Aorta (tissue), 5 donors: ENCODE data around the gene RSAD1. TPM values are rescaled to one million over a fixed set of nuclear protein-coding genes. Genes with fewer than 3 reads are reported as not detected.

Experiments used
- ATAC-seq: fragments of 200-7000 bp; cut with Tn5 transposase; one replicate; pipeline ENCODE4 v1.9.1; 2022; ENCODE audit warnings: moderate library complexity; ENCODE audit not compliant: low FRiP score
- DNase-seq, 2 donors: peaks; one replicate each; pipeline ENCODE4 v3.0.0-alpha.2; 2020
- H3K27ac ChIP-seq, 2 donors: one replicate each; pipeline ENCODE4 v1.5.1; 2013; ENCODE audit warnings: low read length in 2 of 2, mild to moderate bottlenecking in 2 of 2, moderate library complexity in 2 of 2, control low read depth in 1 of 2, inconsistent platforms in 1 of 2, low read depth in 1 of 2
- H3K27me3 ChIP-seq, 2 donors: one replicate each; pipeline ENCODE4 v1.6.1; 2013; ENCODE audit warnings: control low read depth in 1 of 2, low read length in 1 of 2, mild to moderate bottlenecking in 1 of 2, moderate library complexity in 1 of 2; ENCODE audit not compliant: insufficient read depth in 2 of 2, control insufficient read depth in 1 of 2
- H3K36me3 ChIP-seq, 2 donors: one replicate each; pipeline ENCODE4 v1.6.1; 2013; ENCODE audit warnings: control low read depth in 1 of 2, low read length in 1 of 2, mild to moderate bottlenecking in 1 of 2; ENCODE audit not compliant: insufficient read depth in 2 of 2, control insufficient read depth in 1 of 2
- H3K4me1 ChIP-seq, 2 donors: one replicate each; pipeline ENCODE4 v1.6.1; 2013; ENCODE audit warnings: low read length in 2 of 2, control low read depth in 1 of 2, mild to moderate bottlenecking in 1 of 2, moderate library complexity in 1 of 2; ENCODE audit not compliant: insufficient read depth in 2 of 2, control insufficient read depth in 1 of 2
- H3K4me3 ChIP-seq, 2 donors: one replicate each; pipeline ENCODE4 v1.5.1; 2013; ENCODE audit warnings: low read length in 2 of 2, control low read depth in 1 of 2, mild to moderate bottlenecking in 1 of 2
- H3K9me3 ChIP-seq: one replicate; pipeline ENCODE4 v1.6.1; 2013; ENCODE audit warnings: mild to moderate bottlenecking, low read length; ENCODE audit not compliant: control insufficient read depth
- WGBS, 2 donors: extraction: QIAGEN DNeasy Blood & Tissue Kit; methylation state at CpG; one replicate each; pipeline ENCODE4 v1.1.7; 2013; 5-methylcytosine and 5-hydroxymethylcytosine counted together
- intact Hi-C, 2 donors: fragments of 100-400 bp; cut with DNase I; formaldehyde crosslinking; loops; one replicate each; pipeline versions ENCODE4 v1.14.2 to v1.15.0; 2022
- polyA plus RNA-seq, 2 donors: library from polyadenylated mRNA; stranded (reverse); fragments of 200-250 nt; gene quantifications; one replicate each; pipeline ENCODE4 v1.2.3, GENCODE V29; 2013
- total RNA-seq, 2 donors: library from RNA; stranded (reverse); fragmentation: NEBNext Ultra II Directional; extraction: Animal tissue kit (Norgen Biotek cat#: 25700); gene quantifications; one replicate each; pipeline ENCODE4 v1.2.1, GENCODE V29; 2021
- donor health status: healthy with polysubstance abuse.
- donor health status: Bipolar disorder and iron deficiency.
- donor health status: DM: no; HTN: no; CAD: no.
- donor health status: DM: no; HTN: no; CAD: no.
- donor health status: DM: yes; HTN: yes; CAD: no.

Gene RSAD1
- total and polyA plus RNA-seq, 4 donors, result 12.1 to 42.3 (median 35.7) TPM

- H3K36me3 ChIP-seq, result no peaks in the 10 kb centered on the region
- no peak for DNase-seq
- WGBS, 2 donors, result 81 to 90% methylated on average over 6 to 8 of the region's 8 CpGs
Measured at GRCh38 chr17:50492214-50492613, 13.6 kb downstream of the RSAD1 start.

GRCh38 chr17:50493744-50494143, 15.1 kb downstream of the RSAD1 start:
- ATAC-seq, result no peak
- intact Hi-C loops, result no loop called here
- WGBS, 2 donors, result 33 to 43% methylated on average over 3 of the region's 3 CpGs

More at GRCh38 chr17:50492214-50492613, 13.6 kb downstream of the RSAD1 start:
- Histone ChIP-seq H3K27me3 (no peaks in the 10 kb centered on the region), H3K27ac (no peak overlapping the region), H3K4me3 (no peak overlapping the region), H3K9me3 (no peaks in the 10 kb centered on the region), H3K4me1 (no peaks in the 10 kb centered on the region)
- ATAC-seq, result no peak
- intact Hi-C loops, result no loop called here

GRCh38 chr17:50495217-50495823, 16.7 kb downstream of the RSAD1 start:
- DNase-seq (peak; percentile 9 to 48), ATAC-seq (no peak)
- 81% methylated on average over 8 of the region's 8 CpGs for WGBS, 2 donors
- Histone ChIP-seq H3K4me3 (no peak overlapping the region), H3K36me3 (no peaks in the 10 kb centered on the region), H3K27me3 (no peaks in the 10 kb centered on the region), H3K4me1 (no peaks in the 10 kb centered on the region), H3K27ac (no peak overlapping the region), H3K9me3 (no peaks in the 10 kb centered on the region)
- intact Hi-C loops, result no loop called here

More at GRCh38 chr17:50493744-50494143, 15.1 kb downstream of the RSAD1 start:
- DNase-seq, result no peak
- Histone ChIP-seq H3K4me3 (no peak overlapping the region), H3K27ac (no peak overlapping the region), H3K9me3 (no peaks in the 10 kb centered on the region), H3K27me3 (no peaks in the 10 kb centered on the region), H3K4me1 (no peaks in the 10 kb centered on the region), H3K36me3 (no peaks in the 10 kb centered on the region)

GRCh38 chr17:50495918-50496317, 17.3 kb downstream of the RSAD1 start:
- no peaks in the 10 kb centered on the region for H3K9me3 ChIP-seq
- no peaks in the 10 kb centered on the region for H3K4me1 ChIP-seq
- H3K4me3 ChIP-seq, result no peak overlapping the region
- intact Hi-C loops, result no loop called here
- WGBS, 2 donors, result 88 to 91% methylated on average over 8 of the region's 8 CpGs
- DNase-seq, result peak in 1 of 2 donors; percentile 19
- H3K36me3 ChIP-seq, result no peaks in the 10 kb centered on the region
- ATAC-seq, result no peak
- no peaks in the 10 kb centered on the region for H3K27me3 ChIP-seq
- no peak overlapping the region for H3K27ac ChIP-seq

- Histone ChIP-seq H3K27me3 (no peaks in the 10 kb centered on the region), H3K27ac (no peak overlapping the region), H3K4me1 (no peaks in the 10 kb centered on the region), H3K36me3 (no peaks in the 10 kb centered on the region), H3K4me3 (no peak overlapping the region), H3K9me3 (no peaks in the 10 kb centered on the region)
- WGBS, 2 donors, result 78 to 82% methylated on average over 7 of the region's 7 CpGs
- DNase-seq, result peak in 1 of 2 donors; percentile 42
- intact Hi-C loops, result no loop called here
- ATAC-seq, result no peak
Measured at GRCh38 chr17:50498021-50498874, 19.6 kb downstream of the RSAD1 start.

- H3K9me3 ChIP-seq, result no peaks in the 10 kb centered on the region
- H3K4me1 ChIP-seq, result no peaks in the 10 kb centered on the region
- intact Hi-C loops, result no loop called here
- no peak overlapping the region for H3K4me3 ChIP-seq
- no peak overlapping the region for H3K27ac ChIP-seq
- ATAC-seq, result no peak
- DNase-seq, result no peak
- H3K27me3 ChIP-seq, result no peaks in the 10 kb centered on the region
- no peaks in the 10 kb centered on the region for H3K36me3 ChIP-seq
Measured at GRCh38 chr17:50499270-50499669, 20.6 kb downstream of the RSAD1 start.

- ATAC-seq (no peak), DNase-seq (no peak)
- Histone ChIP-seq H3K4me3 (no peak overlapping the region), H3K27ac (no peak overlapping the region), H3K36me3 (no peaks in the 10 kb centered on the region), H3K9me3 (no peaks in the 10 kb centered on the region), H3K27me3 (no peaks in the 10 kb centered on the region), H3K4me1 (no peaks in the 10 kb centered on the region)
- WGBS, 2 donors, result 95 to 96% methylated on average over 2 of the region's 2 CpGs
- intact Hi-C loops, result no loop called here
Measured at GRCh38 chr17:50499721-50500120, 21.1 kb downstream of the RSAD1 start.

GRCh38 chr17:50501054-50501453, 22.4 kb downstream of the RSAD1 start:
- Histone ChIP-seq H3K27me3 (no peaks in the 10 kb centered on the region), H3K4me3 (no peak overlapping the region), H3K9me3 (no peaks in the 10 kb centered on the region), H3K4me1 (no peaks in the 10 kb centered on the region), H3K36me3 (no peaks in the 10 kb centered on the region), H3K27ac (no peak overlapping the region)
- peak; percentile 16 to 41 for DNase-seq
- no peak for ATAC-seq
- intact Hi-C loops, result no loop called here
- 34 to 44% methylated on average over 5 of the region's 5 CpGs for WGBS, 2 donors
